H1 (cell line): ENCODE results near the gene BNC2. TPM values are rescaled to one million over a fixed set of nuclear protein-coding genes. Genes with fewer than 3 reads are reported as not detected.

ENCODE experiments used
- CTCF ChIA-PET: fragments of 300-600 bp; sonication (Branson Sonifier 250); formaldehyde crosslinking; loops from one replicate; lab custom pipeline; 2021; ENCODE audit not compliant: partially characterized antibody; lab: Charles Lee
- POLR2A ChIA-PET: fragments of 300-600 bp; sonication (Branson Sonifier 250); formaldehyde crosslinking; loops from one replicate; lab custom pipeline; 2021; ENCODE audit warnings: inconsistent platforms; ENCODE audit not compliant: partially characterized antibody; lab: Charles Lee
- DNase-seq, 2 experiments: peaks; one replicate each; pipeline versions ENCODE4 v3.0.0 to v3.0.0-alpha.2; 2010 to 2022; ENCODE audit warnings: low spot score in 2 of 2, low read depth in 1 of 2, mixed read lengths in 1 of 2
- FAIRE-seq: peaks from 2 replicates; lab custom pipeline; 2011; peaks lifted over from hg19 to GRCh38; lab: Jason Lieb, UNC
- H2AFZ ChIP-seq: 2 replicates; pipeline ENCODE4 v1.8.1; 2012; ENCODE audit warnings: low read length, inconsistent platforms
- H2AK5ac ChIP-seq: 2 replicates; pipeline ENCODE4 v1.6.1; 2013; ENCODE audit warnings: low read depth, low read length
- H2BK120ac ChIP-seq: replicated peaks from 2 replicates; pipeline ENCODE3; 2013; ENCODE audit warnings: low read depth, low read length, inconsistent platforms
- H2BK12ac ChIP-seq: 2 replicates; pipeline ENCODE4 v1.6.1; 2013; ENCODE audit warnings: low read depth, low read length
- H2BK15ac ChIP-seq: 2 replicates; pipeline ENCODE4 v1.6.1; 2013; ENCODE audit warnings: low read length
- H2BK20ac ChIP-seq: 2 replicates; pipeline ENCODE4 v1.6.1; 2013; ENCODE audit warnings: low read length
- H2BK5ac ChIP-seq: 2 replicates; pipeline ENCODE4 v1.6.1; 2013; ENCODE audit warnings: low read depth, low read length
- H3K14ac ChIP-seq: 2 replicates; pipeline ENCODE4 v1.6.1; 2013; ENCODE audit warnings: inconsistent platforms; ENCODE audit not compliant: insufficient read length
- H3K18ac ChIP-seq: 2 replicates; pipeline ENCODE4 v1.6.1; 2013; ENCODE audit warnings: low read length; ENCODE audit errors: extremely low read depth
- H3K23ac ChIP-seq: 2 replicates; pipeline ENCODE4 v1.6.1; 2013; ENCODE audit warnings: inconsistent platforms; ENCODE audit not compliant: insufficient read length
- H3K23me2 ChIP-seq: 2 replicates; pipeline ENCODE4 v1.6.1; 2013; ENCODE audit warnings: low read depth, low read length
- H3K27ac ChIP-seq: 2 replicates; pipeline ENCODE4 v1.6.1; 2011; ENCODE audit warnings: low read depth, low read length, inconsistent platforms
- H3K27me3 ChIP-seq, 4 experiments: replicated peaks in 1 of 4; 1 replicate in 1 of 4; 2 replicates in 3 of 4; pipeline versions ENCODE4 v1.6.1 to v1.8.1; 2011 to 2013; ENCODE audit warnings: low read length in 3 of 4, mild to moderate bottlenecking in 3 of 4, inconsistent platforms in 2 of 4, mixed read lengths in 2 of 4, moderate library complexity in 1 of 4; ENCODE audit not compliant: control insufficient read depth in 3 of 4, insufficient read depth in 3 of 4; ENCODE audit errors: extremely low read depth in 1 of 4
- H3K36me3 ChIP-seq, 4 experiments: 2 replicates each; pipeline versions ENCODE4 v1.6.1 to v1.8.1; 2011 to 2013; ENCODE audit warnings: mild to moderate bottlenecking in 4 of 4, low read length in 3 of 4, moderate library complexity in 2 of 4, control low read depth in 1 of 4, inconsistent platforms in 1 of 4; ENCODE audit not compliant: insufficient read depth in 4 of 4, control insufficient read depth in 2 of 4
- H3K4ac ChIP-seq: replicated peaks from 2 replicates; pipeline ENCODE3; 2013; ENCODE audit warnings: low read length, low read depth, mixed read lengths, inconsistent platforms; ENCODE audit not compliant: insufficient read length
- H3K4me1 ChIP-seq, 4 experiments: replicated peaks in 1 of 4; 1 replicate in 1 of 4; 2 replicates in 3 of 4; pipeline versions ENCODE4 v1.6.1 to v1.8.1; 2011 to 2013; ENCODE audit warnings: low read length in 3 of 4, inconsistent platforms in 2 of 4, mixed read lengths in 1 of 4; ENCODE audit not compliant: insufficient read depth in 4 of 4, control insufficient read depth in 3 of 4
- H3K4me2 ChIP-seq, 2 experiments: 2 replicates each; pipeline versions ENCODE4 v1.6.1 to v1.8.1; 2011 to 2013; ENCODE audit warnings: low read depth in 2 of 2, low read length in 2 of 2, control low read depth in 1 of 2, inconsistent platforms in 1 of 2, mild to moderate bottlenecking in 1 of 2; ENCODE audit not compliant: insufficient read depth in 1 of 2
- H3K4me3 ChIP-seq, 4 experiments: fragments of 200-600, 300-600 bp in 1 of 4; sonication (generic), shearing (Covaris generic), sonication (Bioruptor Twin) in 1 of 4; 2 replicates each; pipeline versions ENCODE4 v1.5.1 to v1.8.1; 2011 to 2016; ENCODE audit warnings: low read length in 4 of 4, low read depth in 3 of 4, control low read depth in 2 of 4, inconsistent platforms in 2 of 4, mild to moderate bottlenecking in 2 of 4, mixed read lengths in 1 of 4, moderate library complexity in 1 of 4; ENCODE audit not compliant: insufficient read depth in 2 of 4; ENCODE audit errors: extremely low read depth in 1 of 4
- H3K56ac ChIP-seq: replicated peaks from 2 replicates; pipeline ENCODE3; 2013; ENCODE audit warnings: low read depth, mild to moderate bottlenecking, mixed read lengths, low read length, inconsistent platforms; ENCODE audit not compliant: insufficient read length
- H3K79me1 ChIP-seq: 2 replicates; pipeline ENCODE4 v1.6.1; 2013; ENCODE audit warnings: low read depth, low read length, control low read depth
- H3K79me2 ChIP-seq, 2 experiments: 2 replicates each; pipeline versions ENCODE4 v1.6.1 to v1.8.1; 2012 to 2013; ENCODE audit warnings: low read length in 2 of 2, mild to moderate bottlenecking in 2 of 2, inconsistent platforms in 1 of 2; ENCODE audit not compliant: insufficient read depth in 2 of 2, control insufficient read depth in 1 of 2
- H3K9ac ChIP-seq, 4 experiments: replicated peaks in 1 of 4; 1 replicate in 1 of 4; 2 replicates in 3 of 4; pipeline versions ENCODE4 v1.6.1 to v1.8.1; 2011 to 2013; ENCODE audit warnings: low read depth in 3 of 4, low read length in 3 of 4, control low read depth in 2 of 4, mild to moderate bottlenecking in 2 of 4, moderate library complexity in 2 of 4, inconsistent platforms in 1 of 4; ENCODE audit errors: extremely low read depth in 1 of 4
- H3K9me3 ChIP-seq, 2 experiments: 2 replicates each; pipeline versions ENCODE4 v1.6.1 to v1.8.1; 2012 to 2013; ENCODE audit warnings: mild to moderate bottlenecking in 2 of 2, moderate library complexity in 2 of 2, control low read depth in 1 of 2, inconsistent platforms in 1 of 2, low read depth in 1 of 2, low read length in 1 of 2, mixed read lengths in 1 of 2; ENCODE audit not compliant: insufficient read depth in 2 of 2
- H4K20me1 ChIP-seq, 2 experiments: replicated peaks in 1 of 2; 2 replicates each; pipeline versions ENCODE3 to v1.8.1; 2011 to 2013; ENCODE audit warnings: inconsistent platforms in 2 of 2, low read length in 2 of 2, mild to moderate bottlenecking in 1 of 2; ENCODE audit not compliant: insufficient read depth in 2 of 2, control insufficient read depth in 1 of 2
- H4K5ac ChIP-seq: 2 replicates; pipeline ENCODE4 v1.6.1; 2013; ENCODE audit warnings: low read length, low read depth, mixed read lengths, inconsistent platforms; ENCODE audit not compliant: insufficient read length
- H4K8ac ChIP-seq: 2 replicates; pipeline ENCODE4 v1.8.0; 2013; ENCODE audit warnings: mild to moderate bottlenecking, moderate library complexity, low read length, inconsistent platforms; ENCODE audit not compliant: insufficient read depth; ENCODE audit errors: extremely low read depth
- H4K91ac ChIP-seq: replicated peaks from 2 replicates; pipeline ENCODE3; 2013; ENCODE audit warnings: low read length, mixed read lengths, inconsistent platforms; ENCODE audit not compliant: insufficient read length
- CBX8 ChIP-seq: fragments of 300-800, 300-1000 bp; sonication (generic); IDR thresholded peaks from 2 replicates; pipeline ENCODE4 v1.7.1; 2016; ENCODE audit warnings: low read depth, low read length, borderline replicate concordance
- EGR1 ChIP-seq: IDR thresholded peaks from 2 replicates; pipeline ENCODE4 v1.6.1; 2011; ENCODE audit warnings: low read depth, low read length, borderline replicate concordance
- JUN ChIP-seq: IDR thresholded peaks from 2 replicates; pipeline ENCODE4 v1.6.1; 2011; ENCODE audit warnings: low read depth, mild to moderate bottlenecking, improper control_type of control experiment, low read length
- KDM1A ChIP-seq: fragments of 200-600, 300-600 bp; sonication (generic); IDR thresholded peaks from 2 replicates; pipeline ENCODE4 v1.7.1; 2016; ENCODE audit warnings: mild to moderate bottlenecking, low read length, borderline replicate concordance
- KDM4A ChIP-seq: IDR thresholded peaks from one replicate; pipeline ENCODE4 v1.7.1; 2012; ENCODE audit warnings: low read depth, mild to moderate bottlenecking, moderate library complexity, low read length, inconsistent platforms; ENCODE audit not compliant: severe bottlenecking
- KDM5A ChIP-seq: fragments of 200-600 bp; IDR thresholded peaks from 2 replicates; pipeline ENCODE4 v1.7.1; 2012; ENCODE audit warnings: mild to moderate bottlenecking, low read length, inconsistent platforms, mixed read lengths
- POLR2A ChIP-seq, 2 experiments: IDR thresholded peaks; 1 replicate in 1 of 2; 2 replicates in 1 of 2; pipeline ENCODE4 v1.6.1; 2011; ENCODE audit warnings: low read depth in 2 of 2, low read length in 2 of 2, mild to moderate bottlenecking in 2 of 2; ENCODE audit errors: control extremely low read depth in 1 of 2
- RNF2 ChIP-seq: fragments of 200-900, 300-1000 bp; sonication (generic); IDR thresholded peaks from 2 replicates; pipeline ENCODE4 v1.7.1; 2016; ENCODE audit warnings: borderline replicate concordance, low read depth, mild to moderate bottlenecking, antibody characterized with exemption, low read length; ENCODE audit not compliant: poor library complexity, severe bottlenecking; ENCODE audit errors: missing control alignments
- SIN3A ChIP-seq, 2 experiments: IDR thresholded peaks in 1 of 2; conservative IDR thresholded peaks in 1 of 2; 2 replicates each; pipeline ENCODE4 v1.6.1; 2011 to 2012; ENCODE audit warnings: low read length in 2 of 2, improper control_type of control experiment in 1 of 2, low read depth in 1 of 2, mild to moderate bottlenecking in 1 of 2
- SIX5 ChIP-seq: IDR thresholded peaks from 2 replicates; pipeline ENCODE4 v1.6.1; 2011; ENCODE audit warnings: mild to moderate bottlenecking, low read depth, low read length
- SP2 ChIP-seq: IDR thresholded peaks from 2 replicates; pipeline ENCODE4 v1.6.1; 2012; ENCODE audit warnings: mild to moderate bottlenecking, low read length, inconsistent platforms
- TAF7 ChIP-seq: optimal IDR thresholded peaks from 2 replicates; pipeline ENCODE3; 2011; ENCODE audit warnings: low read depth, mild to moderate bottlenecking, inconsistent platforms, low read length, moderate library complexity, borderline replicate concordance
- TCF12 ChIP-seq: IDR thresholded peaks from 2 replicates; pipeline ENCODE4 v1.6.1; 2011; ENCODE audit warnings: low read depth, mild to moderate bottlenecking, low read length
- ZNF274 ChIP-seq: IDR thresholded peaks from 2 replicates; pipeline ENCODE4 v1.7.0; 2012; ENCODE audit warnings: low read length, borderline replicate concordance; ENCODE audit errors: extremely low read depth
- WGBS, 2 experiments: shearing (Covaris generic) in 1 of 2; methylation state at CpG; one replicate each; pipeline versions ENCODE4 v1.1.6 to v1.1.7; 2013 to 2015; ENCODE audit warnings: low lambda C conversion rate in 2 of 2, mixed read lengths in 2 of 2, inconsistent platforms in 1 of 2, low coverage in 1 of 2, missing lambda C conversion rate in 1 of 2; ENCODE audit not compliant: insufficient replicate concordance in 2 of 2, insufficient coverage in 1 of 2, insufficient read length in 1 of 2; ENCODE audit errors: extremely low coverage in 1 of 2, missing lambda C conversion rate in 1 of 2; 5-methylcytosine and 5-hydroxymethylcytosine counted together
- polyA plus RNA-seq, 7 experiments: library from polyadenylated mRNA; depleted of rRNA in 3 of 7; stranded (reverse) in 5 of 7; unstranded in 2 of 7; fragments of >200 nt in 5 of 7; fragments of 200-250 nt in 2 of 7; gene quantifications; 1 replicate in 5 of 7; 2 replicates in 1 of 7; 4 replicates in 1 of 7; pipeline versions ENCODE4 v1.2.1 to v1.2.3, GENCODE V29; 2011 to 2013; ENCODE audit warnings: missing spikeins in 2 of 7, mixed read lengths in 2 of 7
- total RNA-seq: library from RNA; stranded (reverse); fragmentation: NEBNext Ultra II Directional; extraction: Animal tissue kit (Norgen Biotek cat#: 25700); gene quantifications from 2 replicates; pipeline ENCODE4 v1.2.1, GENCODE V29; 2021

Gene BNC2
- total and polyA plus RNA-seq, 2 of the 8 experiments (the other 6 are each of a cell fraction or from before 2014, with no cell fraction given): 16.0 to 26.8 TPM

- Histone ChIP-seq H3K9me3 (no peaks in the 10 kb centered on the region), H2BK5ac (no peak overlapping the region; the same call in 1 of the 2 replicates), H3K36me3 (no peaks in the 10 kb centered on the region), H3K23ac (no peak overlapping the region), H3K27ac (no peak overlapping the region), H3K27me3 (no peaks in the 10 kb centered on the region; a peak in 1 of 7 replicates), H3K18ac (0 out of 2 replicates have a peak overlapping the region, but pooled peaks have one; percentile 28), H2BK15ac (no peak overlapping the region), H3K23me2 (peaks cover 2% of the 10 kb centered on the region; the same call in 1 of the 2 replicates), H3K4me1 (peaks cover 8 to 19% (median 16%) of the 10 kb centered on the region in 4 experiments; a peak in 6 of 7 replicates), H3K14ac (no peak overlapping the region), H3K4me3 (no peak overlapping the region), H2BK20ac (peak overlapping the region; percentile 29; the same call in 1 of the 2 replicates), H2AK5ac (no peak overlapping the region), H3K56ac (no peak overlapping the region), H2BK120ac (no peak overlapping the region), H4K5ac (no peak overlapping the region), H3K79me1 (no peaks in the 10 kb centered on the region; the same call in 1 of the 2 replicates), H4K20me1 (no peaks in the 10 kb centered on the region), H3K4me2 (no peak overlapping the region), H2AFZ (no peak overlapping the region), H4K8ac (no peak overlapping the region), H3K9ac (no peak overlapping the region), H3K79me2 (peaks cover 0 to 40% of the 10 kb centered on the region in 2 experiments; a peak in 2 of 4 replicates), H3K4ac (no peak overlapping the region), H4K91ac (no peak overlapping the region), H2BK12ac (peak overlapping the region; percentile 73; the same call in 1 of the 2 replicates)
- DNase-seq (no peak), FAIRE-seq (peak; percentile 39)
- WGBS, 2 experiments: 83% methylated on average over 4 of the region's 4 CpGs; no CpG with 5 or more reads in 1 of the 2 experiments
- CTCF ChIA-PET: interaction anchor here (0.8 kb wide), 1 partner anchor 11 kb away, joined by 3 read pairs; no protein-coding TSS in a partner anchor
- POLR2A ChIA-PET: interaction anchor here (0.9 to 1.0 kb wide), 2 partner anchors 8 to 47 kb away, joined by 3 read pairs; no protein-coding TSS in a partner anchor
- TF ChIP-seq ZNF274 (no peak), EGR1 (no peak), SIX5 (no peak), KDM4A (no peak), TCF12 (no peak), POLR2A (IDR thresholded peaks at IDR 0.05; ENCODE audit: control extremely low read depth in 1 of 2, low read depth in 2 of 2, low read length in 2 of 2) (no peak), KDM5A (no peak), SIN3A (conservative IDR thresholded peaks at IDR 0.05 in 1 of 2, IDR thresholded peaks at IDR 0.05 in 1 of 2; ENCODE audit: low read depth in 1 of 2, low read length in 2 of 2) (no peak), CBX8 (no peak), TAF7 (no peak), KDM1A (no peak), RNF2 (no peak), SP2 (no peak), JUN (no peak)
Observed at GRCh38 chr9:16816011-16816410, 54.5 kb downstream of the BNC2 start.
